HepG2 (cell line): ENCODE measurements around the gene LIME1. TPM values are rescaled to one million over a fixed set of nuclear protein-coding genes. Genes with fewer than 3 reads are reported as not detected.
A peak's percentile ranks its signal among the peaks of the same experiment; 100 is the strongest.

Experiments
- AHDC1 ChIP-seq: sonication (generic); formaldehyde crosslinking; IDR thresholded peaks from 2 replicates; pipeline ENCODE4 v1.5.1; 2020; ENCODE audit warnings: mild to moderate bottlenecking, missing genetic modification reagents, borderline replicate concordance
- CHCHD3 ChIP-seq: sonication (generic); formaldehyde crosslinking; IDR thresholded peaks from 2 replicates; pipeline ENCODE4 v1.8.0; 2022; ENCODE audit warnings: mild to moderate bottlenecking, missing genetic modification reagents, moderate library complexity
- CREBL2 ChIP-seq: sonication (generic); formaldehyde crosslinking; IDR thresholded peaks from 2 replicates; pipeline ENCODE4 v1.8.1; 2023; ENCODE audit warnings: missing genetic modification reagents, mild to moderate bottlenecking, borderline replicate concordance
- FLYWCH1 ChIP-seq: sonication (generic); formaldehyde crosslinking; IDR thresholded peaks from 2 replicates; pipeline ENCODE4 v1.8.1; 2023; ENCODE audit warnings: mild to moderate bottlenecking, missing genetic modification reagents
- FOXM1 ChIP-seq: sonication (generic); formaldehyde crosslinking; IDR thresholded peaks from 2 replicates; pipeline ENCODE4 v1.5.0; 2020; ENCODE audit warnings: missing genetic modification reagents
- FOXO4 ChIP-seq: sonication (generic); formaldehyde crosslinking; conservative IDR thresholded peaks from 2 replicates; pipeline ENCODE4 v1.8.1; 2023; ENCODE audit warnings: missing genetic modification reagents
- HOXA7 ChIP-seq: sonication (generic); formaldehyde crosslinking; IDR thresholded peaks from 2 replicates; pipeline ENCODE4 v1.8.1; 2022; ENCODE audit warnings: mild to moderate bottlenecking, missing genetic modification reagents, moderate library complexity
- KDM2A ChIP-seq: sonication (generic); formaldehyde crosslinking; IDR thresholded peaks from 2 replicates; pipeline ENCODE4 v1.4.0; 2020; ENCODE audit warnings: low read depth, missing genetic modification reagents, borderline replicate concordance
- NFATC3 ChIP-seq: sonication (generic); formaldehyde crosslinking; IDR thresholded peaks from 2 replicates; pipeline ENCODE4 v1.5.1; 2020; ENCODE audit warnings: mild to moderate bottlenecking, missing genetic modification reagents
- PRMT3 ChIP-seq: sonication (generic); formaldehyde crosslinking; IDR thresholded peaks from 2 replicates; pipeline ENCODE4 v1.8.1; 2022; ENCODE audit warnings: low read depth, mild to moderate bottlenecking, moderate library complexity, missing genetic modification reagents, borderline replicate concordance
- PTBP1 ChIP-seq: fragments of 200-400 bp; formaldehyde crosslinking; IDR thresholded peaks from 2 replicates; pipeline ENCODE4 v1.6.1; 2018; ENCODE audit warnings: low read length, low read depth; ENCODE audit not compliant: poor library complexity, severe bottlenecking
- RCOR2 ChIP-seq: IDR thresholded peaks from 2 replicates; pipeline ENCODE4 v1.6.1; 2016; ENCODE audit warnings: missing biosample characterization, missing genetic modification reagents
- TEAD2 ChIP-seq: sonication (generic); formaldehyde crosslinking; IDR thresholded peaks from 2 replicates; pipeline ENCODE4 v1.9.0; 2021; ENCODE audit warnings: missing genetic modification reagents
- ZNF232 ChIP-seq: sonication (generic); formaldehyde crosslinking; IDR thresholded peaks from 2 replicates; pipeline ENCODE4 v1.4.0; 2020; ENCODE audit warnings: missing genetic modification reagents, borderline replicate concordance
- ZNF260 ChIP-seq: sonication (generic); formaldehyde crosslinking; IDR thresholded peaks from 2 replicates; pipeline ENCODE4 v1.4.0; 2020; ENCODE audit warnings: missing genetic modification reagents, low read depth, mild to moderate bottlenecking, borderline replicate concordance
- ZNF33A ChIP-seq: sonication (generic); formaldehyde crosslinking; IDR thresholded peaks from 2 replicates; pipeline ENCODE4 v1.5.1; 2020; ENCODE audit warnings: missing genetic modification reagents, mild to moderate bottlenecking, moderate library complexity, borderline replicate concordance
- ZNF577 ChIP-seq: sonication (generic); formaldehyde crosslinking; IDR thresholded peaks from 2 replicates; pipeline ENCODE4 v1.4.0; 2020; ENCODE audit warnings: mild to moderate bottlenecking, low read depth, missing genetic modification reagents, borderline replicate concordance
- ZNF784 ChIP-seq: sonication (generic); formaldehyde crosslinking; IDR thresholded peaks from 2 replicates; pipeline ENCODE4 v1.5.1; 2020; ENCODE audit warnings: missing genetic modification reagents, mild to moderate bottlenecking, borderline replicate concordance
- ZSCAN30 ChIP-seq: sonication (generic); formaldehyde crosslinking; IDR thresholded peaks from 2 replicates; pipeline ENCODE4 v1.5.0; 2020; ENCODE audit warnings: mild to moderate bottlenecking, missing genetic modification reagents
- polyA plus RNA-seq, 8 experiments: library from polyadenylated mRNA; depleted of rRNA in 3 of 8; stranded (reverse) in 7 of 8; unstranded in 1 of 8; fragments of >200 nt; fragmentation: Illumina TruSeq in 4 of 8; extraction: Trizol in 4 of 8; gene quantifications; 2 replicates each; pipeline versions ENCODE4 v1.2.1 to v1.2.3, GENCODE V29; 2011 to 2016; ENCODE audit warnings: low read depth in 4 of 8, missing spikeins in 1 of 8, mixed read lengths in 1 of 8; ENCODE audit not compliant: insufficient read depth in 1 of 8
- total RNA-seq, 5 experiments: library from RNA; depleted of rRNA; stranded (reverse); fragments of >200 nt; fragmentation: Illumina TruSeq; extraction: Trizol; gene quantifications; 2 replicates each; pipeline ENCODE4 v1.2.3, GENCODE V29; 2016; ENCODE audit warnings: low read depth in 1 of 5

LIME1 gene
- total and polyA plus RNA-seq, 2 of the 13 experiments (the other 11 are each of a cell fraction or from before 2014, with no cell fraction given): 13.0 to 61.5 TPM

GRCh38 chr20:63765082-63765873 is 28.8 kb downstream of the LIME1 start (continued):
- TF ChIP-seq RCOR2 (CRISPR knock-in tag) (no peak), ZNF232 (CRISPR knock-in tag) (0 out of 2 replicates have a peak, but pooled peaks have one; percentile 37), ZSCAN30 (CRISPR knock-in tag) (no peak), CHCHD3 (no peak), KDM2A (peak; percentile 48; the same call in 1 of the 2 replicates), NFATC3 (CRISPR knock-in tag) (no peak), ZNF577 (CRISPR knock-in tag) (no peak), CREBL2 (CRISPR knock-in tag) (no peak), AHDC1 (CRISPR knock-in tag) (0 out of 2 replicates have a peak, but pooled peaks have one; percentile 35), TEAD2 (CRISPR knock-in tag) (no peak), ZNF784 (no peak), ZNF33A (CRISPR knock-in tag) (no peak), PRMT3 (no peak), PTBP1 (no peak), ZNF260 (no peak), FOXO4 (CRISPR knock-in tag) (no peak), HOXA7 (no peak), FLYWCH1 (CRISPR knock-in tag) (no peak), FOXM1 (CRISPR knock-in tag) (no peak)
